DND-41 (cell line): ENCODE results near the gene SAMMSON.

ENCODE experiments used
- ATAC-seq: fragments of 200-7000 bp; cut with Tn5 transposase; 3 replicates; pipeline ENCODE4 v1.9.1; 2021; ENCODE audit warnings: low read depth; ENCODE audit not compliant: insufficient read depth
- DNase-seq: peaks from one replicate; pipeline ENCODE4 v3.0.0-alpha.2; 2020
- H2AFZ ChIP-seq: 2 replicates; pipeline ENCODE4 v1.6.0; 2012; ENCODE audit warnings: low read depth, low read length
- H3K27ac ChIP-seq: 2 replicates; pipeline ENCODE4 v1.5.1; 2012; ENCODE audit warnings: low read length, inconsistent platforms
- H3K27me3 ChIP-seq: fragments of 200-600 bp; sonication (generic); 2 replicates; pipeline ENCODE4 v1.6.0; 2012; ENCODE audit warnings: low read length, mild to moderate bottlenecking, inconsistent platforms; ENCODE audit not compliant: insufficient read depth, poor library complexity
- H3K36me3 ChIP-seq: 2 replicates; pipeline ENCODE4 v1.5.1; 2012; ENCODE audit warnings: low read length, inconsistent platforms; ENCODE audit not compliant: insufficient read depth
- H3K4me1 ChIP-seq: 2 replicates; pipeline ENCODE4 v1.5.1; 2012; ENCODE audit warnings: mild to moderate bottlenecking, low read length; ENCODE audit not compliant: insufficient read depth
- H3K4me2 ChIP-seq: 2 replicates; pipeline ENCODE4 v1.6.0; 2012; ENCODE audit warnings: mild to moderate bottlenecking, moderate library complexity, low read length, inconsistent platforms; ENCODE audit not compliant: insufficient read depth
- H3K4me3 ChIP-seq, 2 experiments: fragments of 200-600 bp in 1 of 2; shearing (Covaris generic) in 1 of 2; 2 replicates each; pipeline ENCODE4 v1.5.1; 2012 to 2016; ENCODE audit warnings: inconsistent platforms in 2 of 2, low read length in 2 of 2, mild to moderate bottlenecking in 2 of 2, low read depth in 1 of 2, moderate library complexity in 1 of 2
- H3K79me2 ChIP-seq: 2 replicates; pipeline ENCODE4 v1.6.0; 2012; ENCODE audit warnings: low read length, inconsistent platforms; ENCODE audit not compliant: insufficient read depth
- H3K9ac ChIP-seq: 2 replicates; pipeline ENCODE4 v1.6.0; 2012; ENCODE audit warnings: low read depth, mild to moderate bottlenecking, inconsistent platforms, low read length, moderate library complexity
- H3K9me3 ChIP-seq: 2 replicates; pipeline ENCODE4 v1.5.1; 2012; ENCODE audit warnings: low read length, moderate library complexity, mild to moderate bottlenecking, inconsistent platforms; ENCODE audit not compliant: insufficient read depth, severe bottlenecking
- H4K20me1 ChIP-seq: 2 replicates; pipeline ENCODE4 v1.6.0; 2012; ENCODE audit warnings: low read length; ENCODE audit not compliant: insufficient read depth
- CTCF ChIP-seq: IDR thresholded peaks from 2 replicates; pipeline ENCODE4 v1.5.1; 2012; ENCODE audit warnings: borderline replicate concordance, low read length, moderate library complexity, mild to moderate bottlenecking; ENCODE audit not compliant: poor library complexity, severe bottlenecking; ENCODE audit errors: extremely low read depth
- EZH2 ChIP-seq: IDR thresholded peaks from 3 replicates; pipeline ENCODE4 v1.6.1; 2012; ENCODE audit warnings: borderline replicate concordance, low read depth, mild to moderate bottlenecking, moderate library complexity, low read length, inconsistent platforms; ENCODE audit not compliant: severe bottlenecking

SAMMSON gene

GRCh38 chr3:70049761-70050160 lies 50.2 kb downstream of the SAMMSON start:
- H2AFZ ChIP-seq: no peak overlapping the region
- H3K27me3 ChIP-seq: no peaks in the 10 kb centered on the region
- no peaks in the 10 kb centered on the region for H3K4me1 ChIP-seq
- TF ChIP-seq EZH2 (no peak), CTCF (no peak)
- H3K79me2 ChIP-seq: no peaks in the 10 kb centered on the region
- no peak overlapping the region for H3K9ac ChIP-seq
- H3K4me2 ChIP-seq: no peak overlapping the region
- no peak overlapping the region for H3K27ac ChIP-seq
- ATAC-seq (no peak), DNase-seq (no peak)
- H3K4me3 ChIP-seq: no peak overlapping the region
- H3K9me3 ChIP-seq: no peaks in the 10 kb centered on the region
- no peaks in the 10 kb centered on the region for H4K20me1 ChIP-seq
- no peaks in the 10 kb centered on the region for H3K36me3 ChIP-seq

GRCh38 chr3:70053293-70053692 lies 53.8 kb downstream of the SAMMSON start:
- H3K4me3 ChIP-seq: no peak overlapping the region
- no peaks in the 10 kb centered on the region for H4K20me1 ChIP-seq
- H2AFZ ChIP-seq: no peak overlapping the region
- no peak overlapping the region for H3K9ac ChIP-seq
- H3K36me3 ChIP-seq: no peaks in the 10 kb centered on the region
- no peak for DNase-seq
- no peaks in the 10 kb centered on the region for H3K9me3 ChIP-seq
- ATAC-seq: peak; percentile 72
- no peaks in the 10 kb centered on the region for H3K27me3 ChIP-seq
- H3K4me1 ChIP-seq: no peaks in the 10 kb centered on the region
- TF ChIP-seq EZH2: no peak
- no peak for TF ChIP-seq CTCF
- no peak overlapping the region for H3K4me2 ChIP-seq
- no peak overlapping the region for H3K27ac ChIP-seq
- H3K79me2 ChIP-seq: no peaks in the 10 kb centered on the region

GRCh38 chr3:70056081-70056480 lies 56.5 kb downstream of the SAMMSON start:
- ATAC-seq (no peak), DNase-seq (no peak)
- Histone ChIP-seq H3K4me2 (no peak overlapping the region), H3K79me2 (no peaks in the 10 kb centered on the region), H3K27ac (no peak overlapping the region), H3K36me3 (no peaks in the 10 kb centered on the region), H2AFZ (no peak overlapping the region), H3K4me3 (no peak overlapping the region), H3K4me1 (no peaks in the 10 kb centered on the region), H3K27me3 (no peaks in the 10 kb centered on the region), H3K9me3 (no peaks in the 10 kb centered on the region), H4K20me1 (no peaks in the 10 kb centered on the region), H3K9ac (no peak overlapping the region)
- TF ChIP-seq CTCF (no peak), EZH2 (no peak)

GRCh38 chr3:70057426-70057825 lies 57.9 kb downstream of the SAMMSON start:
- no peaks in the 10 kb centered on the region for H3K4me1 ChIP-seq
- H3K36me3 ChIP-seq: no peaks in the 10 kb centered on the region
- H3K9me3 ChIP-seq: no peaks in the 10 kb centered on the region
- H3K9ac ChIP-seq: no peak overlapping the region
- TF ChIP-seq CTCF (no peak), EZH2 (no peak)
- no peak overlapping the region for H3K4me3 ChIP-seq
- DNase-seq (no peak), ATAC-seq (no peak)
- no peak overlapping the region for H2AFZ ChIP-seq
- H3K79me2 ChIP-seq: no peaks in the 10 kb centered on the region
- H3K4me2 ChIP-seq: no peak overlapping the region
- H3K27ac ChIP-seq: no peak overlapping the region
- H3K27me3 ChIP-seq: no peaks in the 10 kb centered on the region
- no peaks in the 10 kb centered on the region for H4K20me1 ChIP-seq
